OCI-LY7 (cell line): ENCODE results near the gene EFNA2. TPM values are rescaled to one million over a fixed set of nuclear protein-coding genes. Genes with fewer than 3 reads are reported as not detected.

Source experiments
- BruUV-seq: library from RNA; stranded (reverse); fragments of 400-500 nt; replicated peaks from 2 replicates; lab custom pipeline; 2021; lab: Mats Ljungman, UMichigan
- CTCF ChIA-PET: fragments of 300-600 bp; sonication (Branson Sonifier 250); formaldehyde crosslinking; loops from one replicate; lab custom pipeline; 2022; ENCODE audit warnings: antibody characterized with exemption; ENCODE audit not compliant: unreplicated experiment; lab: Charles Lee
- POLR2A ChIA-PET: fragments of 300-600 bp; sonication (Branson Sonifier 250); formaldehyde crosslinking; loops from one replicate; lab custom pipeline; 2022; ENCODE audit warnings: antibody characterized with exemption; lab: Charles Lee
- DNase-seq: peaks from one replicate; pipeline ENCODE4 v3.0.0-alpha.2; 2015; ENCODE audit warnings: low spot score
- H2AFZ ChIP-seq: fragments of 200-600 bp; sonication (generic), shearing (Covaris generic); 2 replicates; pipeline ENCODE4 v1.6.1; 2014; ENCODE audit warnings: mild to moderate bottlenecking, antibody characterized with exemption, low read length, moderate library complexity
- H3K27ac ChIP-seq: fragments of 200-600 bp; sonication (generic); 2 replicates; pipeline ENCODE4 v1.5.1; 2014; ENCODE audit warnings: mixed run types, low read depth, mild to moderate bottlenecking, moderate library complexity, low read length, inconsistent platforms; ENCODE audit not compliant: poor library complexity, severe bottlenecking
- H3K36me3 ChIP-seq: fragments of 200-600 bp; sonication (generic); 2 replicates; pipeline ENCODE4 v1.6.1; 2014; ENCODE audit warnings: mild to moderate bottlenecking, antibody characterized with exemption, low read length, moderate library complexity, mixed read lengths; ENCODE audit not compliant: insufficient read depth
- H3K4me1 ChIP-seq: fragments of 200-600 bp; sonication (generic); 2 replicates; pipeline ENCODE4 v1.5.1; 2014; ENCODE audit warnings: mild to moderate bottlenecking, low read length; ENCODE audit not compliant: insufficient read depth, poor library complexity, severe bottlenecking
- H3K4me2 ChIP-seq: fragments of 200-600 bp; sonication (generic); 2 replicates; pipeline ENCODE4 v1.6.1; 2014; ENCODE audit warnings: mild to moderate bottlenecking, low read length
- H3K4me3 ChIP-seq: fragments of 200-600 bp; sonication (generic); 2 replicates; pipeline ENCODE4 v1.5.1; 2014; ENCODE audit warnings: mild to moderate bottlenecking, low read depth, low read length; ENCODE audit not compliant: poor library complexity, severe bottlenecking
- H3K79me2 ChIP-seq: fragments of 200-600 bp; sonication (generic); 2 replicates; pipeline ENCODE4 v1.6.1; 2016; ENCODE audit warnings: low read depth, mild to moderate bottlenecking, low read length, moderate library complexity, mixed read lengths; ENCODE audit not compliant: insufficient read depth
- H3K9me2 ChIP-seq: fragments of 200-600 bp; sonication (generic); 2 replicates; pipeline ENCODE4 v1.6.1; 2016; ENCODE audit warnings: mild to moderate bottlenecking, low read length, mixed read lengths; ENCODE audit not compliant: insufficient read depth
- H3K9me3 ChIP-seq: fragments of 200-600 bp; sonication (generic); 2 replicates; pipeline ENCODE4 v1.6.1; 2014; ENCODE audit warnings: mild to moderate bottlenecking, mixed run types, low read length, mixed read lengths
- H4K20me1 ChIP-seq: fragments of 200-600 bp; sonication (generic); 2 replicates; pipeline ENCODE4 v1.6.1; 2014; ENCODE audit warnings: mild to moderate bottlenecking, antibody characterized with exemption, low read length, moderate library complexity, mixed read lengths; ENCODE audit not compliant: insufficient read depth
- EZH2phosphoT487 ChIP-seq: fragments of 200-600 bp; sonication (generic); IDR thresholded peaks from 2 replicates; pipeline ENCODE4 v1.6.1; 2018; ENCODE audit warnings: low read depth, borderline replicate concordance, mild to moderate bottlenecking, mixed run types, antibody characterized with exemption, low read length, moderate library complexity, mixed read lengths
- intact Hi-C: fragments of 100-400 bp; cut with micrococcal nuclease; formaldehyde crosslinking; loops from one replicate; pipeline ENCODE4 v1.10.0; 2022; ENCODE audit not compliant: unreplicated experiment
- total RNA-seq, 2 experiments: library from RNA; depleted of rRNA in 1 of 2; stranded (reverse); fragments of >200 nt in 1 of 2; shearing (Covaris generic) in 1 of 2; gene quantifications; 2 replicates each; pipeline ENCODE4 v1.2.3, GENCODE V29; 2014 to 2022
- TF ChIP-seq, protein P1 (sequence below): fragments of 200-600 bp; sonication (generic); conservative IDR thresholded peaks from 2 replicates; pipeline ENCODE4 v1.5.1; 2014; ENCODE audit warnings: mild to moderate bottlenecking, antibody characterized with exemption, low read length, moderate library complexity, mixed read lengths

Gene EFNA2
- total RNA-seq, 2 experiments from 2014 or later: not detected

DNA sequence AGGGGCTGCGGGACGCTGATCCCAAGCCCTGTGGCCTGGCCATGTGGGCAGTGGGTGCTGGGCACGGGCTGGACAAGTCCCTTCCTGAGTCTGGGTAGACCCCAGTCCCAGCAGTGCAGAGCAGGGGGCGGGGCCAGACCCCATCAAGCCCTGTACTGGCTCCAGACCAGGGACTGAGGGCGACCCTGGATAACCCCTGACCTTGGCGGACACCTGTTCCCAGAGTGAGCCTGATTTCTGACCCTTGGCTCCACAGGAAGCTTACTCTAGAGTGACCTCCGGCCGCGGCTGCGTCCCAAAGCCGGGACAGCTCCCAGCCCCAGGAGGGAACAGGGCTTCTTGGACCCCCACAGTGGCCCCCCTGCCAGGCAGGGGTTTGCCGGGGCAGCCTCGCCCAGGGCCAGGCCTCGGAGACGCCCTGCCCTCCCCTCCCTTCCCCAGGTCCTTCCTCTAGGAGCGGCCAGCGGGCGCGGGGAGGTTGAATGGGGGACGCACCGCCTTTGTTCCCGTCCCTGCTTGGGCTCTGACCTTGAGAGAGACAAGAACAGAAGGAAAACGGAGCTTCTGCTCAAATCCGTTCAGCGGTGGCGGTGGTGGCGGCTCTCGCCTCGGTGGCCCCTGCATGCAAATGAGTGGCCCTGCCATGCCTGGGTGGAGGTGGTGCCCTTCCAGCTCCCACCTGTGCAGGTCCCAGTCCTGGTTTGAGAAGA, 2.3 kb upstream of the EFNA2 start:
- no peak for DNase-seq

DNA sequence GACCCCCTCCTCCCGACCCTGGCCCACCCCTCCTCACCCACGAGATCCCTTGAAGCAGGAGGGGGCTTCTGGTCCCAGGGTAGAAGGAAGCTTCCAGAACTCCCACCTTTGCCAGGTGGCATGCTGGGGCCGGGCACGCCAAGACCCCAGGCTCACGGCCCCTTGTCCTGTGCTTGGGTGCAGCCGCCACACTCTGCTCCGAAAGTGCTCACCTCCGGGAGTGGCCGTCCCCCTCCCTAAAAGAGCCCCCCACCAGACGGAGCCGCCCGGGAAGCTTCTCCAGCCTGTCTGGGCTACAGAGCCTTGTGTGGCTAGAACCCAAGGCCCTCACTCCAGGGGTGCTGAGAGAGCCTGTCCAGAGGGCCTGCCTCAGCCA, 1.8 kb upstream of the EFNA2 start:
- POLR2A ChIA-PET: no interaction called here
- CTCF ChIA-PET: no interaction called here

More for the DNA sequence above, 2.3 kb upstream of the EFNA2 start:
- Histone ChIP-seq H4K20me1 (no peaks in the 10 kb centered on the region), H3K79me2 (no peaks in the 10 kb centered on the region), H3K27ac (no peak overlapping the region), H3K9me3 (no peaks in the 10 kb centered on the region), H3K9me2 (no peaks in the 10 kb centered on the region), H2AFZ (no peak overlapping the region), H3K4me2 (no peak overlapping the region), H3K4me1 (no peaks in the 10 kb centered on the region), H3K36me3 (peaks cover 27% of the 10 kb centered on the region), H3K4me3 (no peak overlapping the region)
- BruUV-seq: no TSS peak
- TF ChIP-seq, protein P1, sequence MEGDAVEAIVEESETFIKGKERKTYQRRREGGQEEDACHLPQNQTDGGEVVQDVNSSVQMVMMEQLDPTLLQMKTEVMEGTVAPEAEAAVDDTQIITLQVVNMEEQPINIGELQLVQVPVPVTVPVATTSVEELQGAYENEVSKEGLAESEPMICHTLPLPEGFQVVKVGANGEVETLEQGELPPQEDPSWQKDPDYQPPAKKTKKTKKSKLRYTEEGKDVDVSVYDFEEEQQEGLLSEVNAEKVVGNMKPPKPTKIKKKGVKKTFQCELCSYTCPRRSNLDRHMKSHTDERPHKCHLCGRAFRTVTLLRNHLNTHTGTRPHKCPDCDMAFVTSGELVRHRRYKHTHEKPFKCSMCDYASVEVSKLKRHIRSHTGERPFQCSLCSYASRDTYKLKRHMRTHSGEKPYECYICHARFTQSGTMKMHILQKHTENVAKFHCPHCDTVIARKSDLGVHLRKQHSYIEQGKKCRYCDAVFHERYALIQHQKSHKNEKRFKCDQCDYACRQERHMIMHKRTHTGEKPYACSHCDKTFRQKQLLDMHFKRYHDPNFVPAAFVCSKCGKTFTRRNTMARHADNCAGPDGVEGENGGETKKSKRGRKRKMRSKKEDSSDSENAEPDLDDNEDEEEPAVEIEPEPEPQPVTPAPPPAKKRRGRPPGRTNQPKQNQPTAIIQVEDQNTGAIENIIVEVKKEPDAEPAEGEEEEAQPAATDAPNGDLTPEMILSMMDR: no peak
- no peak for TF ChIP-seq EZH2phosphoT487
- POLR2A ChIA-PET: no interaction called here
- intact Hi-C loops: no loop called here
- CTCF ChIA-PET: no interaction called here

More for the DNA sequence above, 1.8 kb upstream of the EFNA2 start:
- no peaks in the 10 kb centered on the region for H3K4me1 ChIP-seq
- DNase-seq: no peak
- BruUV-seq: no TSS peak
- TF ChIP-seq, protein P1: no peak
- no peak for TF ChIP-seq EZH2phosphoT487
- H3K27ac ChIP-seq: no peak overlapping the region
- no peak overlapping the region for H2AFZ ChIP-seq
- H3K4me3 ChIP-seq: no peak overlapping the region
- no peaks in the 10 kb centered on the region for H3K9me3 ChIP-seq
- H3K4me2 ChIP-seq: no peak overlapping the region
- no peaks in the 10 kb centered on the region for H4K20me1 ChIP-seq
- peaks cover 21% of the 10 kb centered on the region for H3K36me3 ChIP-seq
- H3K79me2 ChIP-seq: no peaks in the 10 kb centered on the region
- intact Hi-C loops: no loop called here
- H3K9me2 ChIP-seq: no peaks in the 10 kb centered on the region
